ENCODE data around the gene FAM20B. TPM values are rescaled to one million over a fixed set of nuclear protein-coding genes. Genes with fewer than 3 reads are reported as not detected.

Gene FAM20B
- total and polyA plus RNA-seq, 2 of the 8 experiments (the other 6 are each of a cell fraction or from before 2014, with no cell fraction given) = 8.3 to 36.6 TPM

DNA sequence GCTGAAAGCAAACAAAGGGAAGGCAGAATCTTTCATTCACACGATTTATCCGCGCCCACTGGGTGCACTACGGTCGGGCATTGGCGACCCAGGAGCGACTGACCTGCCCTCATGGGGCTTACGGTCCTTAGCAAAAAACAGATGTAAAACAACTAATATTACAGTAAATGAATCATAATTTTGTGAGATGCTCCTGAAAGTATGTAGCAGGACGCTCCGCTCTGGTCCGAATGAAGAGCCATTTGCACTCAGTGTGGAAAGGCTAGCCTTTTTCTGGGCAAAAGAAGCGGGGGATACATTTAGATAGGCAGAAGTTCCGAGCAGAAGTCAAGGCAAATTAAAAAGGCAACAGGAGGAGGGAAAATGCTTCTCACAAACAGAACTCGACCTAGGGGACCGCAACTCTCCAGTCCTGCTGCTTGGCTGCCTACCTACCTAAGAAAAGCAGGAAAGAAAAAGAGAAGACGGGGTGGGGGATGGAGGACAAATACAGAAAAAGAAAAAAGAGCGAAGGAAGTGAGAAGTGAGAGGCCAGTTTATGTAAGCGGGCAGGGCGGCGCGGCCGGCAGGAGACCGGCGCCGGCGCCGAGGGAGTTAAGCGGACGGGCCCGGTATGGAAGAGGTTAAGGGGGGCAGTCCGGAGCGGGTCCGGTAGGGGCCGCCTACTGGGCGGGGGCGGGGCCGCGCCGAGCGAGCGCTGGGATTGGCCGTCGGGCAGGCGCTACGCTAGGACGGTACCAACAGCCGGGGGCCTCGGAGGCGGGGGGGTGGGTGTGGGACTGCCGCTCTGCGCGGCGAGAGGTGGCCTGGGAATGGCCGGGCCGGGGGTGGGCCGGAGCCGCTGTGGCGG lies at the start of gene FAM20B (continued):
- TF ChIP-seq CTCF (IDR thresholded peaks at IDR 0.05; ENCODE audit: control extremely low read depth in 1 of 3, insufficient read depth in 1 of 3, low read depth in 1 of 3, low read length in 3 of 3) (no peak), RAD21 (IDR thresholded peaks at IDR 0.05 in 1 of 2, conservative IDR thresholded peaks at IDR 0.05 in 1 of 2; ENCODE audit: low read depth in 2 of 2, low read length in 2 of 2) (peak in 1 of 2 experiments; percentile 7; a peak in 1 of 4 replicates)
